IMR-90 (cell line): ENCODE measurements around the gene SFT2D3. TPM values are rescaled to one million over a fixed set of nuclear protein-coding genes. Genes with fewer than 3 reads are reported as not detected.

Source experiments
- ATAC-seq: fragments of 200-7000 bp; cut with Tn5 transposase; 2 replicates; pipeline ENCODE4 v1.9.1; 2020; ENCODE audit warnings: low read depth, mild to moderate bottlenecking, moderate library complexity
- BruUV-seq: library from RNA; stranded (reverse); fragments of 400-500 nt; replicated peaks from 2 replicates; lab custom pipeline; 2021; lab: Mats Ljungman, UMichigan
- CTCF ChIA-PET: fragments of 300-600 bp; formaldehyde crosslinking; extraction: SDS; loops from one replicate; lab custom pipeline; 2021; ENCODE audit warnings: antibody characterized with exemption; lab: Yijun Ruan, JAX
- POLR2A ChIA-PET: fragments of 300-600 bp; sonication (Branson Sonifier 250); formaldehyde crosslinking; loops from one replicate; lab custom pipeline; 2022; ENCODE audit warnings: antibody characterized with exemption; ENCODE audit not compliant: unreplicated experiment; lab: Charles Lee
- DNase-seq: peaks from one replicate; pipeline ENCODE4 v3.0.0; 2013
- H2AFZ ChIP-seq: replicated peaks from 2 replicates; pipeline ENCODE3; 2013; ENCODE audit warnings: low read length, mild to moderate bottlenecking; ENCODE audit not compliant: poor library complexity
- H2AK5ac ChIP-seq: 2 replicates; pipeline ENCODE4 v1.6.1; 2013; ENCODE audit warnings: low read depth, low read length, inconsistent platforms
- H2AK9ac ChIP-seq: replicated peaks from 2 replicates; pipeline ENCODE3; 2013; ENCODE audit warnings: mild to moderate bottlenecking, low read depth, low read length, moderate library complexity; ENCODE audit not compliant: poor library complexity
- H2BK120ac ChIP-seq: 2 replicates; pipeline ENCODE4 v1.6.1; 2013; ENCODE audit warnings: low read depth, low read length, inconsistent platforms
- H2BK15ac ChIP-seq: 3 replicates; pipeline ENCODE4 v1.6.1; 2013; ENCODE audit warnings: low read depth, low read length, inconsistent platforms
- H2BK20ac ChIP-seq: 2 replicates; pipeline ENCODE4 v1.6.1; 2013; ENCODE audit warnings: low read depth, mild to moderate bottlenecking, inconsistent platforms, low read length, moderate library complexity
- H2BK5ac ChIP-seq: 2 replicates; pipeline ENCODE4 v1.6.1; 2013; ENCODE audit warnings: mild to moderate bottlenecking, low read depth, low read length, inconsistent platforms; ENCODE audit not compliant: poor library complexity, severe bottlenecking
- H3K14ac ChIP-seq: replicated peaks from 2 replicates; pipeline ENCODE4 v1.6.1; 2013; ENCODE audit warnings: low read depth, low read length, inconsistent platforms
- H3K18ac ChIP-seq: 2 replicates; pipeline ENCODE4 v1.6.1; 2013; ENCODE audit warnings: low read depth, low read length, control low read depth
- H3K23ac ChIP-seq: 2 replicates; pipeline ENCODE4 v1.6.1; 2013; ENCODE audit warnings: low read depth, low read length, inconsistent platforms
- H3K27ac ChIP-seq: 2 replicates; pipeline ENCODE4 v1.5.1; 2013; ENCODE audit warnings: mild to moderate bottlenecking, control low read depth, low read length; ENCODE audit not compliant: insufficient read depth
- H3K27me3 ChIP-seq: 2 replicates; pipeline ENCODE4 v1.6.1; 2013; ENCODE audit warnings: low read length; ENCODE audit not compliant: control insufficient read depth, insufficient read depth
- H3K36me3 ChIP-seq: 2 replicates; pipeline ENCODE4 v1.6.1; 2013; ENCODE audit warnings: low read length, mixed read lengths; ENCODE audit not compliant: control insufficient read depth, insufficient read depth
- H3K4ac ChIP-seq: 2 replicates; pipeline ENCODE4 v1.6.1; 2013; ENCODE audit warnings: low read depth, low read length, inconsistent platforms
- H3K4me1 ChIP-seq: 2 replicates; pipeline ENCODE4 v1.6.1; 2013; ENCODE audit warnings: low read length, mixed read lengths; ENCODE audit not compliant: control insufficient read depth, insufficient read depth
- H3K4me2 ChIP-seq: 2 replicates; pipeline ENCODE4 v1.6.1; 2013; ENCODE audit warnings: low read depth, mild to moderate bottlenecking, control low read depth, low read length, moderate library complexity
- H3K4me3 ChIP-seq: 2 replicates; pipeline ENCODE4 v1.5.1; 2013; ENCODE audit warnings: low read depth, mild to moderate bottlenecking, control low read depth, low read length, moderate library complexity; ENCODE audit not compliant: insufficient read depth
- H3K56ac ChIP-seq: 2 replicates; pipeline ENCODE4 v1.6.1; 2013; ENCODE audit warnings: low read length, inconsistent platforms; ENCODE audit not compliant: insufficient read depth; ENCODE audit errors: extremely low read depth
- H3K79me1 ChIP-seq, 2 experiments: 2 replicates each; pipeline ENCODE4 v1.6.1; 2013; ENCODE audit warnings: low read length in 2 of 2, inconsistent platforms in 1 of 2, low read depth in 1 of 2
- H3K9ac ChIP-seq: 2 replicates; pipeline ENCODE4 v1.6.1; 2013; ENCODE audit warnings: low read depth, low read length, control low read depth
- H3K9me1 ChIP-seq: 2 replicates; pipeline ENCODE4 v1.6.1; 2013; ENCODE audit warnings: low read length, inconsistent platforms; ENCODE audit not compliant: insufficient read depth
- H3K9me3 ChIP-seq: 2 replicates; pipeline ENCODE4 v1.6.1; 2013; ENCODE audit warnings: low read length; ENCODE audit not compliant: control insufficient read depth, insufficient read depth
- H4K20me1 ChIP-seq: 2 replicates; pipeline ENCODE4 v1.6.1; 2013; ENCODE audit warnings: low read length, inconsistent platforms; ENCODE audit not compliant: insufficient read depth
- H4K5ac ChIP-seq: 2 replicates; pipeline ENCODE4 v1.6.1; 2013; ENCODE audit warnings: mild to moderate bottlenecking, low read depth, low read length, control low read depth
- H4K8ac ChIP-seq, 2 experiments: 2 replicates each; pipeline ENCODE4 v1.6.1; 2013; ENCODE audit warnings: low read depth in 2 of 2, low read length in 2 of 2, control low read depth in 1 of 2, inconsistent platforms in 1 of 2
- H4K91ac ChIP-seq: 2 replicates; pipeline ENCODE4 v1.6.1; 2013; ENCODE audit warnings: low read depth, low read length, inconsistent platforms; ENCODE audit not compliant: insufficient read depth
- CEBPB ChIP-seq: IDR thresholded peaks from 2 replicates; pipeline ENCODE4 v1.6.1; 2012; ENCODE audit warnings: low read depth, low read length, improper control_type of control experiment
- FOS ChIP-seq: fragments of 150-350 bp; IDR thresholded peaks from 2 replicates; pipeline ENCODE4 v1.6.1; 2016; ENCODE audit warnings: low read depth, low read length
- POLR2A ChIP-seq: IDR thresholded peaks from 2 replicates; pipeline ENCODE4 v1.6.1; 2012; ENCODE audit warnings: mild to moderate bottlenecking, low read depth, low read length
- RAD21 ChIP-seq: IDR thresholded peaks from 2 replicates; pipeline ENCODE4 v1.6.1; 2012; ENCODE audit warnings: low read length, improper control_type of control experiment
- WGBS, 2 experiments: methylation state at CpG; one replicate each; pipeline versions ENCODE4 v1.1.5 to v1.1.7; 2013; ENCODE audit warnings: missing lambda C conversion rate in 2 of 2; ENCODE audit not compliant: insufficient read length in 1 of 2; ENCODE audit errors: extremely low coverage in 2 of 2; 5-methylcytosine and 5-hydroxymethylcytosine counted together
- dilution Hi-C: fragments of 300-500 bp; cut with HindIII; formaldehyde crosslinking; loops from one replicate; pipeline ENCODE4 v1.14.3; 2018; ENCODE audit warnings: low sequenced_read_pairs; ENCODE audit not compliant: unreplicated experiment
- in situ Hi-C: fragments of 300-500 bp; cut with MboI; formaldehyde crosslinking; loops from 3 replicates; pipeline ENCODE4 v1.14.3; 2019; ENCODE audit warnings: low sequenced_read_pairs, inconsistent platforms, mixed read lengths
- intact Hi-C: fragments of 100-400 bp; cut with micrococcal nuclease; formaldehyde crosslinking; loops from 2 replicates; pipeline ENCODE4 v1.10.0; 2022
- polyA plus RNA-seq, 3 experiments: library from polyadenylated mRNA; depleted of rRNA; stranded (reverse); fragments of >200 nt; gene quantifications; 2 replicates each; pipeline ENCODE4 v1.2.3, GENCODE V29; 2012; ENCODE audit warnings: low replicate concordance in 1 of 3
- total RNA-seq: library from RNA; depleted of rRNA; stranded (reverse); fragments of >200 nt; gene quantifications from 2 replicates; pipeline ENCODE4 v1.2.3, GENCODE V29; 2012

The SFT2D3 gene
- total and polyA plus RNA-seq, 2 of the 4 experiments (the other 2 are of a cell fraction), result 2.5 to 3.1 TPM

DNA sequence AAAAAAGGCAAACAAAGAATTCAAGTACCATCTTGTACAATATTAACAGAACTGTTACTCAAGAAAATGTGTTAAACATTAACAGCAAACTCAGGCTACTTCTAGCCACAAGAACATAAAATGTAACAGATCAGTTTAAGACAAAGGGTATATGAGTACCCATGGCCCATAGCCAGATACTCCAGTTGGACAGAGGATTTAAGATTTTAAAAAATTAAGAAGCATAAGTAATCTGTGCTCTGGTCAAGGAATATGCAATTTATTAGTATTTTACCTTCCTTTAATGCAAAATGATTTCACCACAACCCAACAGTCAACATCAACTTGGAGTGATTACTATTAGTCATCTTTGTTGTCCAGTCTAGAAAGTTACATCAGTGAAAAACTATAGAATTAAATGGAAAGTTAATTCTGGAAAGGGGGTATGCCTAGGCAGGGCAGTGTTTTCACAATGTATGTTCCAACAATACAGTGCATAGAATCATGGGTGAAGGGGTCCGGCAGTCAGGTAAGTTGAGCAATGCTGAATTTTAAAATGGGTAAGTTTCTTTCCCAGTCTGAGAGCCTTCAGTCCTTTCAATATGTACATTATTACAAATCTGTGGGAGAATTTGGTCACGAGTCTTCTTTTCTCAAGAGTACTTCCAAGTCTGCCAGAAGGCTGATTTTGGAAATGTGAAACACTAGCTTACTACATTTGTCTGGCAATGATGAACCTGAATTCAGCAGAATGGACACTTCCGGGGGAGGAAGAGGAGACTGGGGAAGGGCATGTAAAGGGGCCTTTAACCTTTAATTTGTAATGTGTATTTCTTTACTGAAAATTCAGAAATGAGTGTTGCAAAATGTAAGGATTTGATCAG is 34.5 kb downstream of the SFT2D3 start:
- intact Hi-C loops, result no loop called here
- DNase-seq, result no peak

More for the DNA sequence above, 34.5 kb downstream of the SFT2D3 start:
- no peak overlapping the region for H2BK120ac ChIP-seq
- no peaks in the 10 kb centered on the region for H3K27me3 ChIP-seq
- H3K18ac ChIP-seq, result no peak overlapping the region
- peaks cover 5% of the 10 kb centered on the region; the same call in 1 of the 2 replicates for H3K4me1 ChIP-seq
- H2AK5ac ChIP-seq, result no peak overlapping the region
- no peak overlapping the region for H4K91ac ChIP-seq
- H3K56ac ChIP-seq, result no peak overlapping the region
- H2BK5ac ChIP-seq, result no peak overlapping the region
- peaks cover 8 to 14% of the 10 kb centered on the region in 2 experiments; a peak in 3 of 4 replicates for H3K79me1 ChIP-seq
- H3K9me1 ChIP-seq, result peaks cover 8% of the 10 kb centered on the region
- ChIA-PET POLR2A (no interaction called here), CTCF (no interaction called here)
- no CpG with 5 or more reads among the region's 3 CpGs for WGBS, 2 experiments
- no peak overlapping the region for H4K8ac ChIP-seq
- H3K23ac ChIP-seq, result no peak overlapping the region
- in situ Hi-C loops, result no loop called here
- H3K14ac ChIP-seq, result no peak overlapping the region
- no peak overlapping the region for H3K4ac ChIP-seq
- H2BK15ac ChIP-seq, result no peak overlapping the region
- peaks cover 4% of the 10 kb centered on the region for H3K36me3 ChIP-seq
- ATAC-seq, result no peak
- no peak overlapping the region for H3K9ac ChIP-seq
- no peak overlapping the region for H2AK9ac ChIP-seq
- no peaks in the 10 kb centered on the region for H4K20me1 ChIP-seq
- no peaks in the 10 kb centered on the region for H3K9me3 ChIP-seq
- no peak overlapping the region for H4K5ac ChIP-seq
- TF ChIP-seq FOS (no peak), RAD21 (no peak), POLR2A (no peak), CEBPB (peak; percentile 25; the same call in 1 of the 2 replicates)
- H3K27ac ChIP-seq, result no peak overlapping the region
- dilution Hi-C loops, result no loop called here
- H3K4me3 ChIP-seq, result no peak overlapping the region
- no peak overlapping the region for H2AFZ ChIP-seq
- no TSS peak for BruUV-seq
- H3K4me2 ChIP-seq, result no peak overlapping the region
- no peak overlapping the region for H2BK20ac ChIP-seq
